HEK293T (cell line): ENCODE data around the gene DNAJC16.
"Not testable (repeated sequence)": the region's sequence is repeated elsewhere in the genome, so short reads cannot be mapped to it uniquely, and the experiment has no call there.

Source experiments
- FOXK2 ChIP-seq: fragments of 450-650 bp; IDR thresholded peaks from 2 replicates; pipeline ENCODE4 v1.6.1; 2016; ENCODE audit warnings: mild to moderate bottlenecking
- FOXM1 ChIP-seq: fragments of 450-650 bp; IDR thresholded peaks from 2 replicates; pipeline ENCODE4 v1.6.1; 2017; ENCODE audit warnings: mild to moderate bottlenecking, borderline replicate concordance

GRCh38 chr1:15514557-15514956 lies 12.1 kb upstream of the DNAJC16 start:
- TF ChIP-seq FOXM1, FOXK2: not testable (repeated sequence)
